ENCODE data around the gene TAF4. TPM values are rescaled to one million over a fixed set of nuclear protein-coding genes. Genes with fewer than 3 reads are reported as not detected.

TAF4 gene
- total RNA-seq, 1 experiment from 2014 or later, result 19.5 TPM

DNA sequence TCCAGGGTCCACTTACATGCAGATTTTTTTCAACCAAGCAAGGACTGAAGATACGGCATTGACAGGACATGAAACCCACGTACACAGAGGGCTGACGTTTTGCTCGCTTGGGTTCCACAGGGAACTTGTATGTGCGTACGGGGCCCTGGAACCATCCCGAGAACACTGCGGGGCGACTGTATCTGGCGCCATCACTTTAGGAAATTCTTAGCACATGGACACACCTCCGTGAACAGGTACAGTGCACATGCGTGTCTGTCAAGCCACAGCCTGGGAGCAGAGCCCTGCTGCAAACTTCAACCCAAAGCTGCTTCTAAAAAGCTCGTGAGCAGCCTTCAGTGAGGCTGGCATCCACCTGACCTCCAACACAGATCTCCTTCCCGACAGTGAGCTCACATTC is 37.3 kb downstream of the TAF4 start:
- Histone ChIP-seq H3K9me3 (ENCODE audit: low read length) (no peaks in the 10 kb centered on the region), H3K4me1 (ENCODE audit: low read length) (peaks cover 36% of the 10 kb centered on the region), H2AFZ (ENCODE audit: low read length) (no peak overlapping the region), H3K79me2 (ENCODE audit: low read length) (peaks cover 99% of the 10 kb centered on the region), H3K4me2 (ENCODE audit: low read depth, low read length, poor library complexity, severe bottlenecking) (no peak overlapping the region), H3K36me3 (ENCODE audit: insufficient read depth, low read length) (no peaks in the 10 kb centered on the region), H3K4me3 (ENCODE audit: low read length) (no peak overlapping the region), H4K20me1 (ENCODE audit: insufficient read depth, low read depth, low read length) (peaks cover 26% of the 10 kb centered on the region), H3K27me3 (ENCODE audit: low read length) (no peaks in the 10 kb centered on the region), H3K27ac (ENCODE audit: low read length) (no peak overlapping the region), H3K9ac (ENCODE audit: low read length) (no peak overlapping the region), H3K9me2 (replicated peaks; ENCODE audit: insufficient read depth, low read length) (no peaks in the 10 kb centered on the region)
- no peak for DNase-seq

- Histone ChIP-seq H3K4me1 (ENCODE audit: low read length) (peaks cover 31% of the 10 kb centered on the region), H3K27me3 (ENCODE audit: low read length) (no peaks in the 10 kb centered on the region), H3K27ac (ENCODE audit: low read length) (no peak overlapping the region), H3K9me3 (ENCODE audit: low read length) (no peaks in the 10 kb centered on the region), H2AFZ (ENCODE audit: low read length) (no peak overlapping the region), H3K4me3 (ENCODE audit: low read length) (no peak overlapping the region), H3K9me2 (replicated peaks; ENCODE audit: insufficient read depth, low read length) (no peaks in the 10 kb centered on the region), H3K79me2 (ENCODE audit: low read length) (peaks cover 99% of the 10 kb centered on the region), H3K9ac (ENCODE audit: low read length) (no peak overlapping the region), H3K4me2 (ENCODE audit: low read depth, low read length, poor library complexity, severe bottlenecking) (no peak overlapping the region), H3K36me3 (ENCODE audit: insufficient read depth, low read length) (no peaks in the 10 kb centered on the region), H4K20me1 (ENCODE audit: insufficient read depth, low read depth, low read length) (peaks cover 26% of the 10 kb centered on the region)
- DNase-seq, result no peak
Observed at GRCh38 chr20:62027698-62028321, 37.9 kb downstream of the TAF4 start.

- H3K9me2 ChIP-seq (replicated peaks; ENCODE audit: insufficient read depth, low read length), result no peaks in the 10 kb centered on the region
- H3K36me3 ChIP-seq (ENCODE audit: insufficient read depth, low read length), result no peaks in the 10 kb centered on the region
- H2AFZ ChIP-seq (ENCODE audit: low read length), result no peak overlapping the region
- H3K4me3 ChIP-seq (ENCODE audit: low read length), result no peak overlapping the region
- H3K9ac ChIP-seq (ENCODE audit: low read length), result no peak overlapping the region
- H4K20me1 ChIP-seq (ENCODE audit: insufficient read depth, low read depth, low read length), result peaks cover 32% of the 10 kb centered on the region
- no peaks in the 10 kb centered on the region for H3K9me3 ChIP-seq (ENCODE audit: low read length)
- DNase-seq, result no peak
- no peak overlapping the region for H3K4me2 ChIP-seq (ENCODE audit: low read depth, low read length, poor library complexity, severe bottlenecking)
- peaks cover 24% of the 10 kb centered on the region for H3K4me1 ChIP-seq (ENCODE audit: low read length)
- no peak overlapping the region for H3K27ac ChIP-seq (ENCODE audit: low read length)
- no peaks in the 10 kb centered on the region for H3K27me3 ChIP-seq (ENCODE audit: low read length)
- H3K79me2 ChIP-seq (ENCODE audit: low read length), result peaks cover 99% of the 10 kb centered on the region
Observed at GRCh38 chr20:62027116-62027515, 38.6 kb downstream of the TAF4 start.

DNA sequence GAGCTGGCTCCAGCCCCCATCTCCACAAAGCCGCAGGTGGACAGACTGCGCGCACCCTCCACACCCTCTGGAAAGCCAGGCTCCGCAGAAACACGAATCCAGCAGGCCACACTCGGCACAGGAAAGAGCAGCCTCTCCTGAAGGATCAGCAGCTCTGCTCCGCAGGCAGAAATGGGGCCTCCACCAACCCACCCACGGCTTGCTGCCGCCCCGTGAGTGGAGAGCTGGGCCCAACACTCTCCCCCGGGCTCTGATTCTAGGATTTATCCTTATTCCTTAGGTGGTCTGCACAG is 39.2 kb downstream of the TAF4 start:
- Histone ChIP-seq H3K9ac (ENCODE audit: low read length) (no peak overlapping the region), H3K4me3 (ENCODE audit: low read length) (no peak overlapping the region), H4K20me1 (ENCODE audit: insufficient read depth, low read depth, low read length) (peaks cover 26% of the 10 kb centered on the region), H3K79me2 (ENCODE audit: low read length) (peaks cover 99% of the 10 kb centered on the region), H2AFZ (ENCODE audit: low read length) (no peak overlapping the region), H3K27ac (ENCODE audit: low read length) (no peak overlapping the region), H3K9me3 (ENCODE audit: low read length) (no peaks in the 10 kb centered on the region), H3K36me3 (ENCODE audit: insufficient read depth, low read length) (no peaks in the 10 kb centered on the region), H3K4me1 (ENCODE audit: low read length) (peaks cover 18% of the 10 kb centered on the region), H3K27me3 (ENCODE audit: low read length) (no peaks in the 10 kb centered on the region), H3K4me2 (ENCODE audit: low read depth, low read length, poor library complexity, severe bottlenecking) (no peak overlapping the region), H3K9me2 (replicated peaks; ENCODE audit: insufficient read depth, low read length) (no peaks in the 10 kb centered on the region)
- no peak for DNase-seq

DNA sequence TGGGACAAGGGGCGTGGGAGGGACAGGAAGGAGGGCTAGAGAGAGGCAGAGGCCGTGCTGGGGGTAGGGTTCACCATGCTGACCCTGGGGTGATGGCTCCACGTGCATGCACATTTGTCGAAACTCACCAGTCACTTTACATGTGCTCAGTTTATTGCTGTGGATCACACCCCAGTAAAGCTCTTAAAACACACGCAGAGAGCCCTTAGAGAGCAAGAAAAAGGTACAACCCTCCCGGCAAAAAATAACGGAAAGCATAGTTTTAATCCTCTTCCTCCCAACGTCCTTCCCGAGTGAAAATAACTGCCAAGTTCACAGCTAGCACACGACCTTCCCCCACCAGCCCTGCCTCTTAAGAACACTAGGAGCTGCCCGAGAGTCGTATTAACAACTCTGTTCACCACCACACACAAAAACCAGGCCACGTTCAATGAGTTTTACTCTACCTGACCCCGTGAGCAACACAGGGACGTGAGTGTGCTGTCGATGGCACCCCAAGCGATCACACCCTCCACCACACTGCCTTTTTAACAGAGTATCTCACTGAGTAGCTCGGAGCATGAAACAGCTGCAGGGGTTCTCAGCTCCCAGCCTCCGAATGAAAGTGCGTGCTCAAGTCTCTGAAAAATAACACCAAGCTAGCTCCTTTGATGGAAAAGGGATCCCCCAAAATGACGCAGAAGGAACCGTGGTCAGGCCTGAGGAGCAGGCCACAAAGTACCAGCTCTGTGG is 39.7 kb downstream of the TAF4 start:
- Histone ChIP-seq H2AFZ (ENCODE audit: low read length) (no peak overlapping the region), H3K9me2 (replicated peaks; ENCODE audit: insufficient read depth, low read length) (no peaks in the 10 kb centered on the region), H3K27me3 (ENCODE audit: low read length) (no peaks in the 10 kb centered on the region), H3K4me1 (ENCODE audit: low read length) (peaks cover 12% of the 10 kb centered on the region), H3K36me3 (ENCODE audit: insufficient read depth, low read length) (no peaks in the 10 kb centered on the region), H3K27ac (ENCODE audit: low read length) (no peak overlapping the region), H4K20me1 (ENCODE audit: insufficient read depth, low read depth, low read length) (peaks cover 25% of the 10 kb centered on the region), H3K4me3 (ENCODE audit: low read length) (no peak overlapping the region), H3K9ac (ENCODE audit: low read length) (no peak overlapping the region), H3K9me3 (ENCODE audit: low read length) (no peaks in the 10 kb centered on the region), H3K79me2 (ENCODE audit: low read length) (peaks cover 99% of the 10 kb centered on the region), H3K4me2 (ENCODE audit: low read depth, low read length, poor library complexity, severe bottlenecking) (no peak overlapping the region)
- DNase-seq, result no peak

DNA sequence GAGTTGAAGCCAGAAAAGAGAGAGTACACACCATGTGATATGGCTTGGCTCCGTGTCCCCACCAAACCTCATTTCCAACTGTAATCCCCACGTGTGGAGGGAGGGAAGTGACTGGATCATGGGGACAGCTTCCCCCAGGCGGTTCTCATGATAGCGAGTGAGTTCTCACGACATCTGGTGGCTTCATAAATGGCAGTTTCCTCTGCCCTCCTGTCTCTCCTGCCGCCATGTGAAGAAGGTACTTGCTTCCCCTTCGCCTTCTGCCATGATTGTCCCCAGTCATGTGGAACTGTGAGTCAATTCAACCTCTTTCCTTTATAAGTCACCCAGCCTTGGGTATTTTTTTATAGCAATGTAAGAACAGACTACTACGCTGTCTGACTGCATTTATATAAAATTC is 40.3 kb downstream of the TAF4 start:
- Histone ChIP-seq H3K9ac (ENCODE audit: low read length) (no peak overlapping the region), H2AFZ (ENCODE audit: low read length) (no peak overlapping the region), H3K36me3 (ENCODE audit: insufficient read depth, low read length) (no peaks in the 10 kb centered on the region), H3K9me3 (ENCODE audit: low read length) (no peaks in the 10 kb centered on the region), H4K20me1 (ENCODE audit: insufficient read depth, low read depth, low read length) (peaks cover 31% of the 10 kb centered on the region), H3K27ac (ENCODE audit: low read length) (no peak overlapping the region), H3K4me2 (ENCODE audit: low read depth, low read length, poor library complexity, severe bottlenecking) (no peak overlapping the region), H3K4me3 (ENCODE audit: low read length) (no peak overlapping the region), H3K79me2 (ENCODE audit: low read length) (peaks cover 99% of the 10 kb centered on the region), H3K4me1 (ENCODE audit: low read length) (peaks cover 6% of the 10 kb centered on the region), H3K9me2 (replicated peaks; ENCODE audit: insufficient read depth, low read length) (no peaks in the 10 kb centered on the region), H3K27me3 (ENCODE audit: low read length) (no peaks in the 10 kb centered on the region)
- no peak for DNase-seq

GRCh38 chr20:62023935-62024334 is 41.7 kb downstream of the TAF4 start:
- Histone ChIP-seq H3K4me1 (ENCODE audit: low read length) (peaks cover 6% of the 10 kb centered on the region), H3K4me2 (ENCODE audit: low read depth, low read length, poor library complexity, severe bottlenecking) (no peak overlapping the region), H2AFZ (ENCODE audit: low read length) (no peak overlapping the region), H4K20me1 (ENCODE audit: insufficient read depth, low read depth, low read length) (peaks cover 42% of the 10 kb centered on the region), H3K27ac (ENCODE audit: low read length) (no peak overlapping the region), H3K36me3 (ENCODE audit: insufficient read depth, low read length) (no peaks in the 10 kb centered on the region), H3K9ac (ENCODE audit: low read length) (no peak overlapping the region), H3K27me3 (ENCODE audit: low read length) (no peaks in the 10 kb centered on the region), H3K79me2 (ENCODE audit: low read length) (peaks cover 99% of the 10 kb centered on the region), H3K4me3 (ENCODE audit: low read length) (no peak overlapping the region), H3K9me3 (ENCODE audit: low read length) (no peaks in the 10 kb centered on the region), H3K9me2 (replicated peaks; ENCODE audit: insufficient read depth, low read length) (no peaks in the 10 kb centered on the region)
- no peak for DNase-seq

GRCh38 chr20:62022575-62023139 is 43.0 kb downstream of the TAF4 start:
- H3K36me3 ChIP-seq (ENCODE audit: insufficient read depth, low read length), result no peaks in the 10 kb centered on the region

More at GRCh38 chr20:62022575-62023139, 43.0 kb downstream of the TAF4 start:
- H3K4me3 ChIP-seq (ENCODE audit: low read length), result no peak overlapping the region
- H3K27ac ChIP-seq (ENCODE audit: low read length), result no peak overlapping the region
- peaks cover 6% of the 10 kb centered on the region for H3K4me1 ChIP-seq (ENCODE audit: low read length)
- no peak overlapping the region for H2AFZ ChIP-seq (ENCODE audit: low read length)
- DNase-seq, result no peak
- H3K27me3 ChIP-seq (ENCODE audit: low read length), result no peaks in the 10 kb centered on the region
- no peak overlapping the region for H3K4me2 ChIP-seq (ENCODE audit: low read depth, low read length, poor library complexity, severe bottlenecking)
- peaks cover 47% of the 10 kb centered on the region for H4K20me1 ChIP-seq (ENCODE audit: insufficient read depth, low read depth, low read length)
- no peaks in the 10 kb centered on the region for H3K9me2 ChIP-seq (replicated peaks; ENCODE audit: insufficient read depth, low read length)
- no peak overlapping the region for H3K9ac ChIP-seq (ENCODE audit: low read length)
- H3K79me2 ChIP-seq (ENCODE audit: low read length), result peaks cover 99% of the 10 kb centered on the region
- no peaks in the 10 kb centered on the region for H3K9me3 ChIP-seq (ENCODE audit: low read length)
